DND-41 (cell line): Measurements from ENCODE around the gene GFAP.
A peak's percentile ranks its signal among the peaks of the same experiment; 100 is the strongest.

Experiments
- ATAC-seq: fragments of 200-7000 bp; cut with Tn5 transposase; 3 replicates; pipeline ENCODE4 v1.9.1; 2021; ENCODE audit warnings: low read depth; ENCODE audit not compliant: insufficient read depth
- DNase-seq: peaks from one replicate; pipeline ENCODE4 v3.0.0-alpha.2; 2020
- H2AFZ ChIP-seq: 2 replicates; pipeline ENCODE4 v1.6.0; 2012; ENCODE audit warnings: low read depth, low read length
- H3K27ac ChIP-seq: 2 replicates; pipeline ENCODE4 v1.5.1; 2012; ENCODE audit warnings: low read length, inconsistent platforms
- H3K27me3 ChIP-seq: fragments of 200-600 bp; sonication (generic); 2 replicates; pipeline ENCODE4 v1.6.0; 2012; ENCODE audit warnings: low read length, mild to moderate bottlenecking, inconsistent platforms; ENCODE audit not compliant: insufficient read depth, poor library complexity
- H3K36me3 ChIP-seq: 2 replicates; pipeline ENCODE4 v1.5.1; 2012; ENCODE audit warnings: low read length, inconsistent platforms; ENCODE audit not compliant: insufficient read depth
- H3K4me1 ChIP-seq: 2 replicates; pipeline ENCODE4 v1.5.1; 2012; ENCODE audit warnings: mild to moderate bottlenecking, low read length; ENCODE audit not compliant: insufficient read depth
- H3K4me2 ChIP-seq: 2 replicates; pipeline ENCODE4 v1.6.0; 2012; ENCODE audit warnings: mild to moderate bottlenecking, moderate library complexity, low read length, inconsistent platforms; ENCODE audit not compliant: insufficient read depth
- H3K4me3 ChIP-seq, 2 experiments: fragments of 200-600 bp in 1 of 2; shearing (Covaris generic) in 1 of 2; 2 replicates each; pipeline ENCODE4 v1.5.1; 2012 to 2016; ENCODE audit warnings: inconsistent platforms in 2 of 2, low read length in 2 of 2, mild to moderate bottlenecking in 2 of 2, low read depth in 1 of 2, moderate library complexity in 1 of 2
- H3K79me2 ChIP-seq: 2 replicates; pipeline ENCODE4 v1.6.0; 2012; ENCODE audit warnings: low read length, inconsistent platforms; ENCODE audit not compliant: insufficient read depth
- H3K9ac ChIP-seq: 2 replicates; pipeline ENCODE4 v1.6.0; 2012; ENCODE audit warnings: low read depth, mild to moderate bottlenecking, inconsistent platforms, low read length, moderate library complexity
- H3K9me3 ChIP-seq: 2 replicates; pipeline ENCODE4 v1.5.1; 2012; ENCODE audit warnings: low read length, moderate library complexity, mild to moderate bottlenecking, inconsistent platforms; ENCODE audit not compliant: insufficient read depth, severe bottlenecking
- H4K20me1 ChIP-seq: 2 replicates; pipeline ENCODE4 v1.6.0; 2012; ENCODE audit warnings: low read length; ENCODE audit not compliant: insufficient read depth
- EZH2 ChIP-seq: IDR thresholded peaks from 3 replicates; pipeline ENCODE4 v1.6.1; 2012; ENCODE audit warnings: borderline replicate concordance, low read depth, mild to moderate bottlenecking, moderate library complexity, low read length, inconsistent platforms; ENCODE audit not compliant: severe bottlenecking
- TF ChIP-seq, protein P1 (sequence below): IDR thresholded peaks from 2 replicates; pipeline ENCODE4 v1.5.1; 2012; ENCODE audit warnings: borderline replicate concordance, low read length, moderate library complexity, mild to moderate bottlenecking; ENCODE audit not compliant: poor library complexity, severe bottlenecking; ENCODE audit errors: extremely low read depth

GFAP gene

DNA sequence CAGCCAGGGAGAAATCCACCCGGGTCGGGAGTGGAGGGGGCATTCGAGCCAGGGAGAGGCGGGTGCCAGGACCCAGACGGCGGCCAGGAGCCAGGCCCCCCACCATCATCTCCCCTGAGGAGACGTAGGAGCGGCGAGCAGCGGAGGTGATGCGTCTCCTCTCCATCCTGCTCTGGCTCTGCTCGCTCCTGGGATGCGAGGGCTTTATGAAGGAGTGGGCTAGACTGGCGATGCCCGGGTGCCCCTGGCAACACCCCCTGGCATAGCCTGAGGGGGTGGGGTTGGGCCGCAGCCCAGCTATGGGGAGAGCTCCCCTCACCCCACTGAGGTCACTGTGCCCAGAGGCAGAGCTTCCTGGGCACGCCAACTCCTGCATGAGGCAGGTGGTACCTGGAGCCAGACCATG lies at the start of gene GFAP:
GFAP (minus strand) TSS at position 180 of the 406 bp plus-strand sequence; CDS start at position 166, 14 bp downstream.
- DNase-seq: no peak
- H3K36me3 ChIP-seq: no peaks in the 10 kb centered on the region
- H4K20me1 ChIP-seq: no peaks in the 10 kb centered on the region; the same call in 1 of the 2 replicates
- H3K4me3 ChIP-seq: no peak within 1 kb of the TSS
- no peak for ATAC-seq
- H3K9me3 ChIP-seq: no peaks in the 10 kb centered on the region
- no peaks in the 10 kb centered on the region for H3K79me2 ChIP-seq
- no peaks in the 10 kb centered on the region for H3K4me1 ChIP-seq
- peaks cover 2% of the 10 kb centered on the region for H3K27me3 ChIP-seq
- no peak within 1 kb of the TSS for H3K27ac ChIP-seq
- H3K4me2 ChIP-seq: no peak within 1 kb of the TSS
- H3K9ac ChIP-seq: no peak within 1 kb of the TSS
- no peak within 1 kb of the TSS for H2AFZ ChIP-seq
- TF ChIP-seq EZH2: no peak
- TF ChIP-seq, protein P1, sequence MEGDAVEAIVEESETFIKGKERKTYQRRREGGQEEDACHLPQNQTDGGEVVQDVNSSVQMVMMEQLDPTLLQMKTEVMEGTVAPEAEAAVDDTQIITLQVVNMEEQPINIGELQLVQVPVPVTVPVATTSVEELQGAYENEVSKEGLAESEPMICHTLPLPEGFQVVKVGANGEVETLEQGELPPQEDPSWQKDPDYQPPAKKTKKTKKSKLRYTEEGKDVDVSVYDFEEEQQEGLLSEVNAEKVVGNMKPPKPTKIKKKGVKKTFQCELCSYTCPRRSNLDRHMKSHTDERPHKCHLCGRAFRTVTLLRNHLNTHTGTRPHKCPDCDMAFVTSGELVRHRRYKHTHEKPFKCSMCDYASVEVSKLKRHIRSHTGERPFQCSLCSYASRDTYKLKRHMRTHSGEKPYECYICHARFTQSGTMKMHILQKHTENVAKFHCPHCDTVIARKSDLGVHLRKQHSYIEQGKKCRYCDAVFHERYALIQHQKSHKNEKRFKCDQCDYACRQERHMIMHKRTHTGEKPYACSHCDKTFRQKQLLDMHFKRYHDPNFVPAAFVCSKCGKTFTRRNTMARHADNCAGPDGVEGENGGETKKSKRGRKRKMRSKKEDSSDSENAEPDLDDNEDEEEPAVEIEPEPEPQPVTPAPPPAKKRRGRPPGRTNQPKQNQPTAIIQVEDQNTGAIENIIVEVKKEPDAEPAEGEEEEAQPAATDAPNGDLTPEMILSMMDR: no peak

DNA sequence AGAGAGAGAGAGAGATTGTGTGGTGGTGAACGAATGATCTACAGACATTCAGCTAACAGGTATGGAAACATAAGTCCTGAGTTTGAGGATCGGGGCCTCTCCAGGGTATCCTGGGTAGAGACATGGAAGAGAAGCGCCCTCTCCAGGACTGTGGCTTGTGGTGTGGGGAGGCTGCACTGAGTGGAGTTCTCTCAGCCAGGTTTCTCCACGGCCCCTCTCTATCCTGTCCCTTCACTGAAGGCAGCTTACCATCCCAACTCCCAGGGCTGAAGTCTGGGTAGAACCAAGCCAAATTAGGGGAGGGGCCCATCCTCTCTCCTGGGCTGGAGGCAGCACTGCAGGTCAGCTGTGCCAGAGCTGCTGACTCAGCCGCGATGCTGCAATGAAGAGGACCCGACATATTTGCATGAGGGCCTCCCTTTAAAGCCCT lies 46.6 kb upstream of the GFAP start:
- no peaks in the 10 kb centered on the region for H3K36me3 ChIP-seq
- H2AFZ ChIP-seq: no peak overlapping the region
- H3K4me3 ChIP-seq: no peak overlapping the region
- H3K4me1 ChIP-seq: no peaks in the 10 kb centered on the region
- no peak overlapping the region for H3K9ac ChIP-seq
- no peaks in the 10 kb centered on the region for H3K27me3 ChIP-seq
- H3K27ac ChIP-seq: no peak overlapping the region
- TF ChIP-seq, protein P1: peak; percentile 9
- no peak for TF ChIP-seq EZH2
- H4K20me1 ChIP-seq: no peaks in the 10 kb centered on the region; the same call in 1 of the 2 replicates
- no peaks in the 10 kb centered on the region for H3K9me3 ChIP-seq
- ATAC-seq (no peak; the same call in 2 of the 3 replicates), DNase-seq (no peak)
- no peak overlapping the region for H3K4me2 ChIP-seq
- no peaks in the 10 kb centered on the region for H3K79me2 ChIP-seq

DNA sequence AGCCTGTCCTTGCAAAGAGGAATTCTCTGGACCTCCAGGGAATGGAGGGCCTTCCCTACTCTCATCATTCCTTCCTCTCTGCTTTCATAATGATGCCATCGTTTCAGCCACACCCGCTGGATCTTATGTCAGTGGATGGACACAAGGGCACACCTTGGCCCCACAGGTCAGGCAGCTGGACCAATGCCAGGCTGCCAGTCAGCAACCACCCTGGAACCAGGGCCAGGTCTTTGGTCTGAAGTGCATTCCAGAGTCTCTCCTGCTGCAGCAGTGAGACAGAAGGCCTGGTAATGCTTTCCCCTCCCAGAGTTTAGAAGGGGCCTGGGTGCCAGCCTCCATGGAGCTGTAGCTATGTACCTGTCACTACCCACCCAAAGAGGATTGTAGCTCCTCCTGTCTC lies 45.4 kb upstream of the GFAP start:
- H3K9me3 ChIP-seq: no peaks in the 10 kb centered on the region
- no peak overlapping the region for H3K27ac ChIP-seq
- no peaks in the 10 kb centered on the region for H3K27me3 ChIP-seq
- no peak for DNase-seq
- H3K36me3 ChIP-seq: no peaks in the 10 kb centered on the region
- H2AFZ ChIP-seq: no peak overlapping the region
- H4K20me1 ChIP-seq: no peaks in the 10 kb centered on the region; the same call in 1 of the 2 replicates
- H3K79me2 ChIP-seq: no peaks in the 10 kb centered on the region
- TF ChIP-seq, protein P1: no peak
- TF ChIP-seq EZH2: no peak
- no peak overlapping the region for H3K9ac ChIP-seq
- no peak overlapping the region for H3K4me2 ChIP-seq
- H3K4me3 ChIP-seq: no peak overlapping the region
- H3K4me1 ChIP-seq: no peaks in the 10 kb centered on the region
- no peak for ATAC-seq
